GM12878 (cell line): ENCODE results near the gene C10orf105. TPM values are rescaled to one million over a fixed set of nuclear protein-coding genes. Genes with fewer than 3 reads are reported as not detected.

Source experiments
- ATAC-seq: fragments of 200-7000 bp; cut with Tn5 transposase; 3 replicates; pipeline ENCODE4 v1.9.1; 2020; ENCODE audit warnings: mild to moderate bottlenecking, moderate library complexity
- BruUV-seq: library from RNA; stranded (reverse); fragments of 400-500 nt; replicated peaks from 2 replicates; lab custom pipeline; 2021; lab: Mats Ljungman, UMichigan
- CTCF ChIA-PET: fragments of 300-600 bp; sonication (Branson Sonifier 250); formaldehyde crosslinking; extraction: SDS; loops from one replicate; lab custom pipeline; 2021; ENCODE audit warnings: inconsistent platforms; lab: Yijun Ruan, JAX
- POLR2A ChIA-PET: fragments of 350-600 bp; formaldehyde crosslinking; extraction: SDS; loops from one replicate; lab custom pipeline; 2021; ENCODE audit warnings: inconsistent platforms; lab: Charles Lee
- RAD21 ChIA-PET: fragments of 300-600 bp; sonication (Branson Sonifier 250); formaldehyde crosslinking; loops from one replicate; lab custom pipeline; 2023; ENCODE audit warnings: antibody characterized with exemption; ENCODE audit not compliant: unreplicated experiment; lab: Charles Lee
- SMC1A ChIA-PET: fragments of 300-600 bp; sonication (Branson Sonifier 250); formaldehyde crosslinking; loops from one replicate; lab custom pipeline; 2023; ENCODE audit not compliant: unreplicated experiment, uncharacterized antibody; lab: Charles Lee
- DNase-seq: peaks from one replicate; pipeline ENCODE4 v3.0.0-alpha.2; 2011; ENCODE audit warnings: low read depth, low spot score
- FAIRE-seq: peaks from 3 replicates; lab custom pipeline; 2011; peaks lifted over from hg19 to GRCh38; lab: Jason Lieb, UNC
- H2AFZ ChIP-seq: 2 replicates; pipeline ENCODE4 v1.6.0; 2011; ENCODE audit warnings: low read depth, low read length, control low read depth; ENCODE audit not compliant: control insufficient read depth
- H3K27ac ChIP-seq: 2 replicates; pipeline ENCODE4 v1.5.1; 2011; ENCODE audit warnings: control low read depth; ENCODE audit not compliant: control insufficient read depth, insufficient read depth
- H3K27me3 ChIP-seq, 2 experiments: replicated peaks in 1 of 2; 2 replicates each; pipeline versions ENCODE4 v1.6.0 to v1.6.1; 2011; ENCODE audit warnings: low read length in 1 of 2; ENCODE audit not compliant: control insufficient read depth in 2 of 2, insufficient read depth in 2 of 2
- H3K36me3 ChIP-seq, 2 experiments: 2 replicates each; pipeline ENCODE4 v1.5.1; 2011; ENCODE audit warnings: low read length in 1 of 2; ENCODE audit not compliant: control insufficient read depth in 2 of 2, insufficient read depth in 2 of 2
- H3K4me1 ChIP-seq: 2 replicates; pipeline ENCODE4 v1.6.1; 2011; ENCODE audit warnings: mild to moderate bottlenecking, low read length, moderate library complexity, mixed read lengths; ENCODE audit not compliant: control insufficient read depth, insufficient read depth
- H3K4me2 ChIP-seq: 2 replicates; pipeline ENCODE4 v1.6.0; 2011; ENCODE audit warnings: control low read depth; ENCODE audit not compliant: control insufficient read depth, insufficient read depth
- H3K4me3 ChIP-seq: fragments of 200-600 bp; sonication (generic); 2 replicates; pipeline ENCODE4 v1.5.1; 2016
- H3K79me2 ChIP-seq: 2 replicates; pipeline ENCODE4 v1.6.0; 2011; ENCODE audit warnings: low read length; ENCODE audit not compliant: control insufficient read depth, insufficient read depth
- H3K9ac ChIP-seq: 2 replicates; pipeline ENCODE4 v1.8.0; 2011; ENCODE audit warnings: low read length, control low read depth, mixed read lengths; ENCODE audit not compliant: control insufficient read depth, insufficient read depth
- H3K9me3 ChIP-seq: replicated peaks from 3 replicates; pipeline ENCODE4 v1.5.1; 2011; ENCODE audit warnings: mild to moderate bottlenecking, low read length; ENCODE audit not compliant: control insufficient read depth, insufficient read depth
- H4K20me1 ChIP-seq: 2 replicates; pipeline ENCODE4 v1.6.0; 2011; ENCODE audit not compliant: control insufficient read depth, insufficient read depth
- CBFB ChIP-seq: IDR thresholded peaks from 2 replicates; pipeline ENCODE4 v1.6.1; 2016; ENCODE audit warnings: antibody characterized with exemption, low read depth
- EGR1 ChIP-seq, 2 experiments: IDR thresholded peaks; 1 replicate in 1 of 2; 2 replicates in 1 of 2; pipeline ENCODE4 v1.6.1; 2011 to 2012; ENCODE audit warnings: low read depth in 2 of 2, low read length in 2 of 2, borderline replicate concordance in 1 of 2, mild to moderate bottlenecking in 1 of 2, moderate library complexity in 1 of 2
- EP300 ChIP-seq, 2 experiments: fragments of 150-350 bp in 1 of 2; IDR thresholded peaks; 2 replicates each; pipeline ENCODE4 v1.6.1; 2011 to 2012; ENCODE audit warnings: low read depth in 2 of 2, low read length in 2 of 2, borderline replicate concordance in 1 of 2, improper control_type of control experiment in 1 of 2, inconsistent platforms in 1 of 2; ENCODE audit not compliant: control insufficient read depth in 1 of 2
- HDAC6 ChIP-seq: fragments of 200-600 bp; sonication (generic); IDR thresholded peaks from one replicate; pipeline ENCODE4 v1.8.0; 2017; ENCODE audit warnings: antibody characterized with exemption; ENCODE audit not compliant: unreplicated experiment
- KAT2A ChIP-seq: conservative IDR thresholded peaks from 2 replicates; pipeline ENCODE4 v1.6.1; 2011; ENCODE audit warnings: low read depth, low read length; ENCODE audit not compliant: control insufficient read depth
- MYB ChIP-seq: fragments of 150-350 bp; IDR thresholded peaks from 2 replicates; pipeline ENCODE4 v1.6.1; 2014; ENCODE audit warnings: mild to moderate bottlenecking, low read depth, low read length, borderline replicate concordance
- POLR2A ChIP-seq: IDR thresholded peaks from 2 replicates; pipeline ENCODE4 v1.6.1; 2011; ENCODE audit warnings: low read depth, mild to moderate bottlenecking, low read length
- SUZ12 ChIP-seq: fragments of 200-600 bp; sonication (generic); IDR thresholded peaks from one replicate; pipeline ENCODE4 v1.6.1; 2018; ENCODE audit warnings: antibody characterized with exemption, mild to moderate bottlenecking; ENCODE audit not compliant: unreplicated experiment
- TCF12 ChIP-seq: IDR thresholded peaks from 2 replicates; pipeline ENCODE4 v1.6.1; 2011; ENCODE audit warnings: low read depth, mild to moderate bottlenecking, low read length
- WGBS: methylation state at CpG from one replicate; pipeline ENCODE4 v1.1.6; 2016; ENCODE audit warnings: low lambda C conversion rate; ENCODE audit not compliant: insufficient replicate concordance, insufficient coverage; ENCODE audit errors: missing lambda C conversion rate; 5-methylcytosine and 5-hydroxymethylcytosine counted together
- in situ Hi-C: fragments of 300-500 bp; cut with MboI; formaldehyde crosslinking; loops from 9 replicates; pipeline ENCODE4 v1.14.3; 2018; ENCODE audit warnings: mixed read lengths
- intact Hi-C: fragments of 100-400 bp; cut with micrococcal nuclease; formaldehyde crosslinking; loops from one replicate; pipeline ENCODE4 v1.14.2; 2022; ENCODE audit not compliant: unreplicated experiment
- polyA plus RNA-seq, 11 experiments: library from polyadenylated mRNA; depleted of rRNA in 4 of 11; unstranded in 6 of 11; stranded (reverse) in 5 of 11; fragments of >200 nt; fragmentation: Nextera tagmentation in 4 of 11; fragmentation: Illumina TruSeq in 1 of 11; extraction: Ambion mirVana in 4 of 11; extraction: Trizol in 1 of 11; gene quantifications; 1 replicate in 1 of 11; 2 replicates in 10 of 11; pipeline versions ENCODE4 v1.2.1 to v1.2.3, GENCODE V29; 2011 to 2016; ENCODE audit warnings: inconsistent platforms in 2 of 11, missing spikeins in 2 of 11, low read depth in 1 of 11
- total RNA-seq, 4 experiments: library from RNA; depleted of rRNA in 3 of 4; stranded (reverse); fragments of >200 nt in 3 of 4; fragmentation: Illumina TruSeq in 1 of 4; extraction: Trizol in 1 of 4; gene quantifications; 2 replicates each; pipeline versions ENCODE4 v1.2.1 to v1.2.3, GENCODE V29; 2013 to 2021
- TF ChIP-seq, protein P1 (sequence below): IDR thresholded peaks from 2 replicates; pipeline ENCODE4 v1.6.1; 2011; ENCODE audit warnings: borderline replicate concordance, low read depth, mild to moderate bottlenecking, moderate library complexity, low read length; ENCODE audit not compliant: insufficient read depth, poor library complexity, severe bottlenecking
- TF ChIP-seq, protein P2 (sequence below): IDR thresholded peaks from 2 replicates; pipeline ENCODE4 v1.6.1; 2012; ENCODE audit warnings: low read depth, low read length, improper control_type of control experiment
- TF ChIP-seq, protein P3 (sequence below): IDR thresholded peaks from 2 replicates; pipeline ENCODE4 v1.6.1; 2012; ENCODE audit warnings: low read depth, low read length, improper control_type of control experiment
- TF ChIP-seq, protein P4 (sequence below): fragments of 450-650 bp; IDR thresholded peaks from 2 replicates; pipeline ENCODE4 v1.6.1; 2017; ENCODE audit warnings: mild to moderate bottlenecking, moderate library complexity

C10orf105 gene
- total and polyA plus RNA-seq, 10 of the 15 experiments (the other 5 are each of a cell fraction or from before 2014, with no cell fraction given): 0.04 to 0.06 (median 0.05) TPM; not detected in 7

DNA sequence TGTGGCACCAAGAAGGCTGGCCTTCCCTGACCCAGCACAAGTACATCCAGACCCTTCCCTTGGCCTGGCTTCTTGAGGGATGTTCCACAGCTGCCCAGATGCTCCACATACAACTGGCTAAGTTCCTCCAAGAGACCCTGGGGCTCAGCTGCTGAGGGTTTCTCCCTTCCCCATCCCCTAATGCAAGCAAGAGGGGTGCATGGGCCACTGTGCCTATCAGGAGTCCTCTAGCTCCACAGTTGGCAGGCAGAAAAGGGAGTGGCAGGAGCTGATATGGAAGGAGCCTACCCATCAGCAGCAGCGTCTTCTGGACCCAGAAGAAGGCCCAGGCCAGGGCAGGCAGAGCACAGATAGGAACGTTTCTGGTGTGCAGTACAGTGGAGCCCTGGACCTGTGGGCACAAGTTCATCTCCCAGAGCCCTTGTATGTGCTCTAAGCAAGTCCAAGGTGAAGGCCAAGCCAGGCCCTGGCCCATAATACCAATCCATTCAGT is 27.5 kb upstream of the C10orf105 start:
- SMC1A ChIA-PET: interaction anchor here (1.2 to 1.9 kb wide), 3 partner anchors 9 to 50 kb away, joined by 4 to 6 read pairs (median 5); no protein-coding TSS in a partner anchor
- H3K9ac ChIP-seq: peak overlapping the region; percentile 7; the same call in 1 of the 2 replicates
- CTCF ChIA-PET: interaction anchor here (1.2 to 2.1 kb wide), 2 partner anchors 26 to 49 kb away, joined by 4 to 8 read pairs; partner anchors contain the start of gene VSIR
- TF ChIP-seq EGR1 (IDR thresholded peaks at IDR 0.05; ENCODE audit: borderline replicate concordance in 1 of 2, low read depth in 2 of 2, low read length in 2 of 2) (no peak), CBFB (no peak), POLR2A (no peak), HDAC6 (no peak), EP300 (IDR thresholded peaks at IDR 0.05; ENCODE audit: borderline replicate concordance in 1 of 2, control insufficient read depth in 1 of 2, low read depth in 2 of 2, low read length in 2 of 2) (no peak), SUZ12 (no peak), KAT2A (no peak), TCF12 (no peak), MYB (no peak)
- TF ChIP-seq, protein P1, sequence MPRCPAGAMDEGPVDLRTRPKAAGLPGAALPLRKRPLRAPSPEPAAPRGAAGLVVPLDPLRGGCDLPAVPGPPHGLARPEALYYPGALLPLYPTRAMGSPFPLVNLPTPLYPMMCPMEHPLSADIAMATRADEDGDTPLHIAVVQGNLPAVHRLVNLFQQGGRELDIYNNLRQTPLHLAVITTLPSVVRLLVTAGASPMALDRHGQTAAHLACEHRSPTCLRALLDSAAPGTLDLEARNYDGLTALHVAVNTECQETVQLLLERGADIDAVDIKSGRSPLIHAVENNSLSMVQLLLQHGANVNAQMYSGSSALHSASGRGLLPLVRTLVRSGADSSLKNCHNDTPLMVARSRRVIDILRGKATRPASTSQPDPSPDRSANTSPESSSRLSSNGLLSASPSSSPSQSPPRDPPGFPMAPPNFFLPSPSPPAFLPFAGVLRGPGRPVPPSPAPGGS: no peak
- TF ChIP-seq, protein P2, sequence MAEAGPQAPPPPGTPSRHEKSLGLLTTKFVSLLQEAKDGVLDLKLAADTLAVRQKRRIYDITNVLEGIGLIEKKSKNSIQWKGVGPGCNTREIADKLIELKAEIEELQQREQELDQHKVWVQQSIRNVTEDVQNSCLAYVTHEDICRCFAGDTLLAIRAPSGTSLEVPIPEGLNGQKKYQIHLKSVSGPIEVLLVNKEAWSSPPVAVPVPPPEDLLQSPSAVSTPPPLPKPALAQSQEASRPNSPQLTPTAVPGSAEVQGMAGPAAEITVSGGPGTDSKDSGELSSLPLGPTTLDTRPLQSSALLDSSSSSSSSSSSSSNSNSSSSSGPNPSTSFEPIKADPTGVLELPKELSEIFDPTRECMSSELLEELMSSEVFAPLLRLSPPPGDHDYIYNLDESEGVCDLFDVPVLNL: no peak
- TF ChIP-seq, protein P3, sequence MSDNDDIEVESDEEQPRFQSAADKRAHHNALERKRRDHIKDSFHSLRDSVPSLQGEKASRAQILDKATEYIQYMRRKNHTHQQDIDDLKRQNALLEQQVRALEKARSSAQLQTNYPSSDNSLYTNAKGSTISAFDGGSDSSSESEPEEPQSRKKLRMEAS: no peak
- TF ChIP-seq, protein P4, sequence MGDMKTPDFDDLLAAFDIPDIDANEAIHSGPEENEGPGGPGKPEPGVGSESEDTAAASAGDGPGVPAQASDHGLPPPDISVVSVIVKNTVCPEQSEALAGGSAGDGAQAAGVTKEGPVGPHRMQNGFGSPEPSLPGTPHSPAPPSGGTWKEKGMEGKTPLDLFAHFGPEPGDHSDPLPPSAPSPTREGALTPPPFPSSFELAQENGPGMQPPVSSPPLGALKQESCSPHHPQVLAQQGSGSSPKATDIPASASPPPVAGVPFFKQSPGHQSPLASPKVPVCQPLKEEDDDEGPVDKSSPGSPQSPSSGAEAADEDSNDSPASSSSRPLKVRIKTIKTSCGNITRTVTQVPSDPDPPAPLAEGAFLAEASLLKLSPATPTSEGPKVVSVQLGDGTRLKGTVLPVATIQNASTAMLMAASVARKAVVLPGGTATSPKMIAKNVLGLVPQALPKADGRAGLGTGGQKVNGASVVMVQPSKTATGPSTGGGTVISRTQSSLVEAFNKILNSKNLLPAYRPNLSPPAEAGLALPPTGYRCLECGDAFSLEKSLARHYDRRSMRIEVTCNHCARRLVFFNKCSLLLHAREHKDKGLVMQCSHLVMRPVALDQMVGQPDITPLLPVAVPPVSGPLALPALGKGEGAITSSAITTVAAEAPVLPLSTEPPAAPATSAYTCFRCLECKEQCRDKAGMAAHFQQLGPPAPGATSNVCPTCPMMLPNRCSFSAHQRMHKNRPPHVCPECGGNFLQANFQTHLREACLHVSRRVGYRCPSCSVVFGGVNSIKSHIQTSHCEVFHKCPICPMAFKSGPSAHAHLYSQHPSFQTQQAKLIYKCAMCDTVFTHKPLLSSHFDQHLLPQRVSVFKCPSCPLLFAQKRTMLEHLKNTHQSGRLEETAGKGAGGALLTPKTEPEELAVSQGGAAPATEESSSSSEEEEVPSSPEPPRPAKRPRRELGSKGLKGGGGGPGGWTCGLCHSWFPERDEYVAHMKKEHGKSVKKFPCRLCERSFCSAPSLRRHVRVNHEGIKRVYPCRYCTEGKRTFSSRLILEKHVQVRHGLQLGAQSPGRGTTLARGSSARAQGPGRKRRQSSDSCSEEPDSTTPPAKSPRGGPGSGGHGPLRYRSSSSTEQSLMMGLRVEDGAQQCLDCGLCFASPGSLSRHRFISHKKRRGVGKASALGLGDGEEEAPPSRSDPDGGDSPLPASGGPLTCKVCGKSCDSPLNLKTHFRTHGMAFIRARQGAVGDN: no peak
- TF ChIP-seq, all 136 proteins: peak for 0
- ChIA-PET POLR2A (interaction anchor here (2.5 kb wide), 1 partner anchor 26 kb away, joined by 9 read pairs; the partner anchor contains the start of gene VSIR), RAD21 (interaction anchor here (0.6 to 2.5 kb wide), 4 partner anchors 19 to 50 kb away, joined by 3 to 6 read pairs (median 6); no protein-coding TSS in a partner anchor)
- no peak for ATAC-seq
- no peak overlapping the region; the same call in 1 of the 2 replicates for H3K4me2 ChIP-seq
- in situ Hi-C loops (no loop called here), intact Hi-C loops (no loop called here)
- no peak overlapping the region for H2AFZ ChIP-seq
- BruUV-seq: no TSS peak
- FAIRE-seq: no peak
- H4K20me1 ChIP-seq: no peaks in the 10 kb centered on the region
- H3K27me3 ChIP-seq: no peaks in the 10 kb centered on the region
- no peaks in the 10 kb centered on the region for H3K79me2 ChIP-seq
- peaks cover 0 to 2% of the 10 kb centered on the region in 2 experiments; a peak in 1 of 4 replicates for H3K36me3 ChIP-seq
- no peaks in the 10 kb centered on the region; the same call in 2 of the 3 replicates for H3K9me3 ChIP-seq
- peak overlapping the region; percentile 77 for H3K27ac ChIP-seq
- H3K4me3 ChIP-seq: no peak overlapping the region
- WGBS: 88% methylated on average over 2 of the region's 2 CpGs
- peaks cover 40% of the 10 kb centered on the region for H3K4me1 ChIP-seq
- no peak for DNase-seq
